ENCODE measurements around the gene SEMA6B.
"Not testable (repeated sequence)": the region's sequence is repeated elsewhere in the genome, so short reads cannot be mapped to it uniquely, and the experiment has no call there.

Gene SEMA6B

GRCh38 chr19:4597278-4597974, 37.9 kb upstream of the SEMA6B start:
- Histone ChIP-seq H3K9ac (ENCODE audit: low read length) (no peak overlapping the region), H3K79me1 (ENCODE audit: low read length) (no peaks in the 10 kb centered on the region), H2BK15ac (replicated peaks; ENCODE audit: low read depth) (no peak overlapping the region), H3K27ac (ENCODE audit: low read depth, low read length) (no peak overlapping the region), H2AK5ac (ENCODE audit: low read length) (no peak overlapping the region), H2BK120ac (ENCODE audit: low read depth, low read length) (no peak overlapping the region), H2BK5ac (ENCODE audit: low read length) (no peak overlapping the region), H3K56ac (ENCODE audit: low read length) (no peak overlapping the region), H3K4me1 (ENCODE audit: control insufficient read depth, low read depth, low read length) (no peaks in the 10 kb centered on the region), H3K4ac (ENCODE audit: low read depth, low read length) (no peak overlapping the region), H4K5ac (ENCODE audit: low read length) (no peak overlapping the region), H4K8ac (ENCODE audit: low read depth, low read length) (no peak overlapping the region), H3K27me3 (ENCODE audit: insufficient read depth, low read length, poor library complexity) (no peaks in the 10 kb centered on the region), H3K36me3 (ENCODE audit: control insufficient read depth, insufficient read depth, low read length) (no peaks in the 10 kb centered on the region), H3K4me2 (ENCODE audit: low read length) (peak overlapping the region; percentile 1), H3K18ac (ENCODE audit: low read length) (no peak overlapping the region), H3K79me2 (ENCODE audit: control insufficient read depth, insufficient read depth, low read length) (no peaks in the 10 kb centered on the region), H3K23ac (ENCODE audit: low read length) (no peak overlapping the region), H3K4me3 (ENCODE audit: low read length) (no peak overlapping the region)
- no CpG with 5 or more reads among the region's 27 CpGs for WGBS (ENCODE audit: extremely low coverage, insufficient coverage, low lambda C conversion rate)
- DNase-seq, result no peak

- Histone ChIP-seq H3K4me1 (ENCODE audit: control insufficient read depth, low read depth, low read length) (no peaks in the 10 kb centered on the region), H3K56ac (ENCODE audit: low read length) (no peak overlapping the region), H3K23ac (ENCODE audit: low read length) (no peak overlapping the region), H4K8ac (ENCODE audit: low read depth, low read length) (no peak overlapping the region), H3K4me3 (ENCODE audit: low read length) (no peak overlapping the region), H3K27ac (ENCODE audit: low read depth, low read length) (no peak overlapping the region), H3K18ac (ENCODE audit: low read length) (no peak overlapping the region), H3K27me3 (ENCODE audit: insufficient read depth, low read length, poor library complexity) (no peaks in the 10 kb centered on the region), H2BK15ac (replicated peaks; ENCODE audit: low read depth) (no peak overlapping the region), H2AK5ac (ENCODE audit: low read length) (no peak overlapping the region), H3K9ac (ENCODE audit: low read length) (no peak overlapping the region), H3K4ac (ENCODE audit: low read depth, low read length) (no peak overlapping the region), H2BK120ac (ENCODE audit: low read depth, low read length) (no peak overlapping the region), H4K5ac (ENCODE audit: low read length) (no peak overlapping the region), H3K79me1 (ENCODE audit: low read length) (no peaks in the 10 kb centered on the region), H3K4me2 (ENCODE audit: low read length) (no peak overlapping the region), H3K79me2 (ENCODE audit: control insufficient read depth, insufficient read depth, low read length) (no peaks in the 10 kb centered on the region), H2BK5ac (ENCODE audit: low read length) (no peak overlapping the region), H3K36me3 (ENCODE audit: control insufficient read depth, insufficient read depth, low read length) (no peaks in the 10 kb centered on the region)
- no peak for DNase-seq
- WGBS (ENCODE audit: extremely low coverage, insufficient coverage, low lambda C conversion rate), result no CpG with 5 or more reads among the region's 21 CpGs
These were observed 36.8 kb upstream of the SEMA6B start for GRCh38 chr19:4596033-4596904.

GRCh38 chr19:4595158-4595557, 35.7 kb upstream of the SEMA6B start:
- no CpG with 5 or more reads among the region's 9 CpGs for WGBS (ENCODE audit: extremely low coverage, insufficient coverage, low lambda C conversion rate)
- not testable (repeated sequence) for H3K18ac ChIP-seq (ENCODE audit: low read length); H3K36me3 ChIP-seq (ENCODE audit: control insufficient read depth, insufficient read depth, low read length); H4K8ac ChIP-seq (ENCODE audit: low read depth, low read length); H2BK5ac ChIP-seq (ENCODE audit: low read length); H2BK120ac ChIP-seq (ENCODE audit: low read depth, low read length); H3K79me1 ChIP-seq (ENCODE audit: low read length); H2AK5ac ChIP-seq (ENCODE audit: low read length); DNase-seq; H4K5ac ChIP-seq (ENCODE audit: low read length); H3K4ac ChIP-seq (ENCODE audit: low read depth, low read length); H3K27me3 ChIP-seq (ENCODE audit: insufficient read depth, low read length, poor library complexity); H3K27ac ChIP-seq (ENCODE audit: low read depth, low read length); H2BK15ac ChIP-seq (replicated peaks; ENCODE audit: low read depth); H3K23ac ChIP-seq (ENCODE audit: low read length); H3K56ac ChIP-seq (ENCODE audit: low read length); H3K9ac ChIP-seq (ENCODE audit: low read length); H3K4me1 ChIP-seq (ENCODE audit: control insufficient read depth, low read depth, low read length); H3K4me3 ChIP-seq (ENCODE audit: low read length); H3K4me2 ChIP-seq (ENCODE audit: low read length); H3K79me2 ChIP-seq (ENCODE audit: control insufficient read depth, insufficient read depth, low read length)

- no peaks in the 10 kb centered on the region for H3K79me2 ChIP-seq (ENCODE audit: control insufficient read depth, insufficient read depth, low read length)
- no peak overlapping the region for H3K4ac ChIP-seq (ENCODE audit: low read depth, low read length)
- H4K5ac ChIP-seq (ENCODE audit: low read length), result no peak overlapping the region
- no peak overlapping the region for H3K4me2 ChIP-seq (ENCODE audit: low read length)
- H3K56ac ChIP-seq (ENCODE audit: low read length), result no peak overlapping the region
- no peak overlapping the region for H3K27ac ChIP-seq (ENCODE audit: low read depth, low read length)
- H3K36me3 ChIP-seq (ENCODE audit: control insufficient read depth, insufficient read depth, low read length), result no peaks in the 10 kb centered on the region
- WGBS (ENCODE audit: extremely low coverage, insufficient coverage, low lambda C conversion rate), result no CpG with 5 or more reads among the region's 9 CpGs
- no peak for DNase-seq
- H2BK120ac ChIP-seq (ENCODE audit: low read depth, low read length), result no peak overlapping the region
- H3K9ac ChIP-seq (ENCODE audit: low read length), result no peak overlapping the region
- no peaks in the 10 kb centered on the region for H3K4me1 ChIP-seq (ENCODE audit: control insufficient read depth, low read depth, low read length)
- no peak overlapping the region for H2AK5ac ChIP-seq (ENCODE audit: low read length)
- H3K79me1 ChIP-seq (ENCODE audit: low read length), result no peaks in the 10 kb centered on the region
- no peaks in the 10 kb centered on the region for H3K27me3 ChIP-seq (ENCODE audit: insufficient read depth, low read length, poor library complexity)
- H3K18ac ChIP-seq (ENCODE audit: low read length), result no peak overlapping the region
- no peak overlapping the region for H4K8ac ChIP-seq (ENCODE audit: low read depth, low read length)
- H3K23ac ChIP-seq (ENCODE audit: low read length), result no peak overlapping the region
- no peak overlapping the region for H2BK15ac ChIP-seq (replicated peaks; ENCODE audit: low read depth)
- no peak overlapping the region for H3K4me3 ChIP-seq (ENCODE audit: low read length)
- H2BK5ac ChIP-seq (ENCODE audit: low read length), result no peak overlapping the region
These were observed 34.7 kb upstream of the SEMA6B start for GRCh38 chr19:4594201-4594600.

GRCh38 chr19:4593409-4593851, 33.9 kb upstream of the SEMA6B start:
- H3K79me1 ChIP-seq (ENCODE audit: low read length), result no peaks in the 10 kb centered on the region
- H2BK15ac ChIP-seq (replicated peaks; ENCODE audit: low read depth), result no peak overlapping the region
- H3K36me3 ChIP-seq (ENCODE audit: control insufficient read depth, insufficient read depth, low read length), result no peaks in the 10 kb centered on the region
- H3K23ac ChIP-seq (ENCODE audit: low read length), result no peak overlapping the region
- no peaks in the 10 kb centered on the region for H3K79me2 ChIP-seq (ENCODE audit: control insufficient read depth, insufficient read depth, low read length)
- no peak overlapping the region for H2BK120ac ChIP-seq (ENCODE audit: low read depth, low read length)
- no peak overlapping the region for H3K56ac ChIP-seq (ENCODE audit: low read length)
- no peaks in the 10 kb centered on the region for H3K27me3 ChIP-seq (ENCODE audit: insufficient read depth, low read length, poor library complexity)
- no peak overlapping the region for H2BK5ac ChIP-seq (ENCODE audit: low read length)
- no peak overlapping the region for H3K4me2 ChIP-seq (ENCODE audit: low read length)
- no peak overlapping the region for H4K8ac ChIP-seq (ENCODE audit: low read depth, low read length)
- no peak overlapping the region for H3K4me3 ChIP-seq (ENCODE audit: low read length)
- no peak for DNase-seq
- no peak overlapping the region for H3K18ac ChIP-seq (ENCODE audit: low read length)
- H3K4me1 ChIP-seq (ENCODE audit: control insufficient read depth, low read depth, low read length), result no peaks in the 10 kb centered on the region
- H2AK5ac ChIP-seq (ENCODE audit: low read length), result no peak overlapping the region
- no peak overlapping the region for H3K9ac ChIP-seq (ENCODE audit: low read length)
- no peak overlapping the region for H3K27ac ChIP-seq (ENCODE audit: low read depth, low read length)
- WGBS (ENCODE audit: extremely low coverage, insufficient coverage, low lambda C conversion rate), result no CpG with 5 or more reads among the region's 6 CpGs
- no peak overlapping the region for H4K5ac ChIP-seq (ENCODE audit: low read length)
- no peak overlapping the region for H3K4ac ChIP-seq (ENCODE audit: low read depth, low read length)

Data from mesendoderm (in vitro differentiated cells).